ENCODE measurements around the gene RPP38. TPM values are rescaled to one million over a fixed set of nuclear protein-coding genes. Genes with fewer than 3 reads are reported as not detected.

The RPP38 gene
- total RNA-seq, 4 donors from 2014 or later, result 9.4 to 15.4 (median 12.1) TPM

DNA sequence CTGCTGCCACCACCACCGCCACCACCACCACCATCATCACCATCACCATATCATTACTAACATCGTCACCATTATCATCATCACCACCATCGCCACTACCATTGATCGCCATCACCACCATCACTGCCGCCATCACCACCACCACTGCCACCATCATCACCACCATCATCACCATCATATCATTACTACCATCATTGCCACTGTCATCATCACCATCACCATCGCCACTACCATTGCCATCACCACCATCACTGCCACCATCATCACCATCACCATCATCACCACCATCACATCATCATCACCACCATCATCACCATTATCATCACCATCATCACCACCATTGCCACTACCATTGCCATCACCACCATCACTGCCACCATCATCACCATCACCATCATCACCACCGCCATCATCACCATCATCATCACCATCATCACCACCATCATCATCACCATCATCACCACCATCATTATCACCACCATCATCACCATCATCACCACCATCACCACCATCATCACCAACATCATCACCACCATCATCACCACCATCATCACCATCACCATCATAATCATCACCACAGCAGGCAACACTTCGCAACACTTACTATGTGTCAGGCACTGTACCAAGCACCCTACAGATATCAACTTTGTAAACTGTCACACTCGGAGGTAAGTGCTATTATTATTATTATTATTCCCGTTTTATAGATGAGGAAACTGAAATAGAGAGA lies 52.1 kb downstream of the RPP38 start:
- TF ChIP-seq CTCF (IDR thresholded peaks at IDR 0.05), result no peak
- DNase-seq (ENCODE audit: low spot score) (no peak), ATAC-seq (ENCODE audit: low FRiP score) (no peak)

DNA sequence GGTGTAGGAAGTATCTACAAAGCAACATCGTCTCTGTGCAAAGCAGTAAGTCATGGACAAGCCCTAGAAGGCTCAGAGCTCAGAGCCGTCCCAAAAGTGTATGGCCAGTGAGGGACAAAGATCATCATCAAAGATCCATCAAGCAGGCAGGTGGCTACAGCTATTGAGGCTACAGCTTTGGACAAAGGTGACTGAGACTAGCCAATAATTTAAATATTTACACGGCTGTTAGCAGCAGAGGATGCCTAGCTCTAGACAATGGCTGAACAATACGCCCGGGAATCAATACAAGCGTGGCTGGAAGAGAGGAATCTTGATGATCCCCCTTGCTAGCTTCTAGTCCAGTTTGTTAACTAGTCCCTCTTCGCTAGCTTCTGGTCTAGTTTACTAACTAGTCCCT lies 53.4 kb downstream of the RPP38 start:
- DNase-seq (ENCODE audit: low spot score) (no peak), ATAC-seq (ENCODE audit: low FRiP score) (no peak)
- no peak for TF ChIP-seq CTCF (IDR thresholded peaks at IDR 0.05)

DNA sequence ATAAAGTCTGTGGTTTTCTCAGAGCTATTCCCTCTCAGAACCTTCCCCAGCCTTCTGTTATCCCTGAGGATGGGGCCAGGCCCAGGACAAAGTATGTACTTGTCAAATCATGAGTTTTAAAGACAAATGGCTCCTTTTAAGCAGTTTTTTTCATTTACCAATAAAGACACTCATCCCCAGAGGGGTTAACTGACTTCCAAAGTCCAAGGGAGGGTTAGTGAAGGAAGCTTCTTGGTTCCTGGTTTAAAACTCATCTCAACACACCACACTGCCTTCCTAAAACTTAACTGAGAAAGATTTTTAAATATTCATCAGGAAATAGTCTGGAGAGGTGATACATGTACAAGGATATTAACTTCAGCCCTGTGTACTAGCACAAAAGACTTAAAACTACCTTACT lies 55.4 kb downstream of the RPP38 start:
- TF ChIP-seq CTCF (IDR thresholded peaks at IDR 0.05), result no peak
- DNase-seq (ENCODE audit: low spot score) (no peak), ATAC-seq (ENCODE audit: low FRiP score) (no peak)

Other genes starting within 250 kb of the RPP38 start
- gene SUV39H2, start 218.5 kb upstream of the RPP38 start, total RNA-seq, result 1 to 10 TPM; 4.4 to 7.9 (median 5.2) TPM
- gene DCLRE1C, start 143.3 kb upstream of the RPP38 start, total RNA-seq, result 10 to 100 TPM in 1 of 4 donors, 1 to 10 TPM in 3; 5.9 to 12.5 (median 7.1) TPM
- gene MEIG1, start 138.0 kb upstream of the RPP38 start, total RNA-seq, result not detected
- 1 to 10 TPM in 3 of 4 donors, not detected in 1; 1.1 to 4.7 (median 4.0) TPM for gene OLAH, start 53.4 kb upstream of the RPP38 start, total RNA-seq
- under 1 TPM in 1 of 4 donors, not detected in 3; 0.48 TPM for gene ACBD7, start 8.6 kb upstream of the RPP38 start, total RNA-seq
- gene NMT2, start 71.3 kb downstream of the RPP38 start, total RNA-seq, result 10 to 100 TPM; 25.1 to 96.4 (median 72.8) TPM